Measurements from ENCODE around the gene FBXO31.

- no peak for TF ChIP-seq CTCF (IDR thresholded peaks at IDR 0.05)
- no peak for TF ChIP-seq POLR2A (IDR thresholded peaks at IDR 0.05)
- TF ChIP-seq EP300 (IDR thresholded peaks at IDR 0.05): no peak
These were observed 62.1 kb downstream of the FBXO31 start for GRCh38 chr16:87321336-87322107.
